Natural killer cell (primary cell): ENCODE measurements around the gene SMG6. TPM values are rescaled to one million over a fixed set of nuclear protein-coding genes. Genes with fewer than 3 reads are reported as not detected.

Experiments used
- ATAC-seq, 3 donors: fragments of 150-1000 bp in 2 of 3; fragments of 200-7000 bp in 1 of 3; cut with Tn5 transposase; 1 replicate in 1 of 3; 2 replicates in 2 of 3; pipeline ENCODE4 v1.10.0; 2021; ENCODE audit warnings: mild to moderate bottlenecking in 2 of 3, moderate library complexity in 2 of 3
- DNase-seq, 2 donors: peaks; one replicate each; pipeline versions ENCODE4 v3.0.0 to v3.0.0-alpha.2; 2013 to 2021; ENCODE audit warnings: mixed read lengths in 1 of 2
- H3K27ac ChIP-seq: one replicate; pipeline ENCODE4 v1.5.1; 2013; ENCODE audit warnings: mild to moderate bottlenecking, low read length
- H3K27me3 ChIP-seq: one replicate; pipeline ENCODE4 v1.6.1; 2013; ENCODE audit warnings: low read length; ENCODE audit not compliant: control insufficient read depth, insufficient read depth
- H3K36me3 ChIP-seq: one replicate; pipeline ENCODE4 v1.6.1; 2013; ENCODE audit warnings: low read length; ENCODE audit not compliant: control insufficient read depth, insufficient read depth
- H3K4me1 ChIP-seq: one replicate; pipeline ENCODE4 v1.6.1; 2013; ENCODE audit warnings: low read length; ENCODE audit not compliant: control insufficient read depth, insufficient read depth
- H3K4me3 ChIP-seq: one replicate; pipeline ENCODE4 v1.5.1; 2013; ENCODE audit warnings: low read length
- H3K9me3 ChIP-seq: one replicate; pipeline ENCODE4 v1.6.1; 2013; ENCODE audit warnings: low read length; ENCODE audit not compliant: control insufficient read depth, insufficient read depth
- H3K27ac Mint-ChIP-seq, 2 donors: one replicate each; pipeline ENCODE4 v1.8.0; 2022; ENCODE audit warnings: mild to moderate bottlenecking in 2 of 2, mixed read lengths in 2 of 2, moderate library complexity in 1 of 2
- H3K27me3 Mint-ChIP-seq, 2 donors: one replicate each; pipeline ENCODE4 v1.8.0; 2022; ENCODE audit warnings: low read depth in 2 of 2, mixed read lengths in 2 of 2
- H3K36me3 Mint-ChIP-seq: one replicate; pipeline ENCODE4 v1.8.0; 2022; ENCODE audit warnings: mixed read lengths
- H3K4me1 Mint-ChIP-seq, 2 donors: one replicate each; pipeline ENCODE4 v1.8.0; 2022; ENCODE audit warnings: mixed read lengths in 2 of 2
- H3K4me3 Mint-ChIP-seq: one replicate; pipeline ENCODE4 v1.8.0; 2022; ENCODE audit warnings: mild to moderate bottlenecking, moderate library complexity, mixed read lengths
- H3K9me3 Mint-ChIP-seq, 2 donors: one replicate each; pipeline ENCODE4 v1.8.0; 2022; ENCODE audit warnings: mixed read lengths in 2 of 2
- WGBS: methylation state at CpG from one replicate; pipeline ENCODE4 v1.1.7; 2013; ENCODE audit warnings: missing lambda C conversion rate; ENCODE audit not compliant: insufficient coverage; 5-methylcytosine and 5-hydroxymethylcytosine counted together
- intact Hi-C: fragments of 100-400 bp; cut with micrococcal nuclease; formaldehyde crosslinking; loops from one replicate; pipeline ENCODE4 v1.14.2; 2022
- total RNA-seq, 4 donors: library from RNA; stranded (reverse); fragments of 120-200 nt in 1 of 4; gene quantifications; one replicate each; pipeline versions ENCODE4 v1.2.3 to v1.2.4, GENCODE V29; 2013 to 2022
- TF ChIP-seq, protein P1 (sequence below): fragments of 200-600 bp; IDR thresholded peaks from one replicate; pipeline ENCODE4 v1.8.0; 2022; ENCODE audit warnings: antibody characterized with exemption

SMG6 gene
- total RNA-seq, 3 donors from 2014 or later (not counting 1 experiment from before 2014, with no cell fraction given): 41.6 to 49.4 (median 48.2) TPM

DNA sequence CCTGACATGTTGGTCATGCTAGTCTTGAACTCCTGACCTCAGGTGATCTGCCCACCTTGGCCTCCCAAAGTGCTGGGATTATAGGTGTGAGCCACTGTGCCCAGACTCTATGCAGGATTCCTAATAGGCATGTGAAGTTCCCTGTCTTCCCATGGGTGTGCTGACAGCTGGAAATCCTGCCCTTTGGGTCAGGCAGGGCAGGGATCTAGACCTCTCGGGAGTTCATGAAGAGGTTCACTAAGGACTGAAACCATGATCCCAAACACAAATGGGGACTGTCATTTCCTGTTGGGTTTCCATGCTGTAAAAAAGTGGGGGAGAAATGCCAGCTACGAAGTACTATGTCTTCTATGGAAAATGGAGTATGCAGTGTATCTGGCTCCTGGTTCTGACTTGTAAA, 196.5 kb downstream of the SMG6 start:
- no peaks in the 10 kb centered on the region for H3K9me3 ChIP-seq
- H3K4me3 ChIP-seq: no peak overlapping the region
- H3K36me3 ChIP-seq: no peaks in the 10 kb centered on the region
- ATAC-seq (no peak), DNase-seq (no peak)
- H3K4me1 Mint-ChIP-seq: peaks cover 8 to 13% of the 10 kb centered on the region in 2 donors
- TF ChIP-seq, protein P1, sequence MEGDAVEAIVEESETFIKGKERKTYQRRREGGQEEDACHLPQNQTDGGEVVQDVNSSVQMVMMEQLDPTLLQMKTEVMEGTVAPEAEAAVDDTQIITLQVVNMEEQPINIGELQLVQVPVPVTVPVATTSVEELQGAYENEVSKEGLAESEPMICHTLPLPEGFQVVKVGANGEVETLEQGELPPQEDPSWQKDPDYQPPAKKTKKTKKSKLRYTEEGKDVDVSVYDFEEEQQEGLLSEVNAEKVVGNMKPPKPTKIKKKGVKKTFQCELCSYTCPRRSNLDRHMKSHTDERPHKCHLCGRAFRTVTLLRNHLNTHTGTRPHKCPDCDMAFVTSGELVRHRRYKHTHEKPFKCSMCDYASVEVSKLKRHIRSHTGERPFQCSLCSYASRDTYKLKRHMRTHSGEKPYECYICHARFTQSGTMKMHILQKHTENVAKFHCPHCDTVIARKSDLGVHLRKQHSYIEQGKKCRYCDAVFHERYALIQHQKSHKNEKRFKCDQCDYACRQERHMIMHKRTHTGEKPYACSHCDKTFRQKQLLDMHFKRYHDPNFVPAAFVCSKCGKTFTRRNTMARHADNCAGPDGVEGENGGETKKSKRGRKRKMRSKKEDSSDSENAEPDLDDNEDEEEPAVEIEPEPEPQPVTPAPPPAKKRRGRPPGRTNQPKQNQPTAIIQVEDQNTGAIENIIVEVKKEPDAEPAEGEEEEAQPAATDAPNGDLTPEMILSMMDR: no peak
- no peaks in the 10 kb centered on the region for H3K9me3 Mint-ChIP-seq
- H3K27ac Mint-ChIP-seq: no peak overlapping the region
- 90% methylated on average over 2 of the region's 2 CpGs for WGBS
- no peak overlapping the region for H3K27ac ChIP-seq
- no peaks in the 10 kb centered on the region for H3K36me3 Mint-ChIP-seq
- H3K4me3 Mint-ChIP-seq: no peak overlapping the region
- intact Hi-C loops: no loop called here
- no peaks in the 10 kb centered on the region for H3K27me3 Mint-ChIP-seq
- H3K4me1 ChIP-seq: peaks cover 3% of the 10 kb centered on the region
- no peaks in the 10 kb centered on the region for H3K27me3 ChIP-seq

DNA sequence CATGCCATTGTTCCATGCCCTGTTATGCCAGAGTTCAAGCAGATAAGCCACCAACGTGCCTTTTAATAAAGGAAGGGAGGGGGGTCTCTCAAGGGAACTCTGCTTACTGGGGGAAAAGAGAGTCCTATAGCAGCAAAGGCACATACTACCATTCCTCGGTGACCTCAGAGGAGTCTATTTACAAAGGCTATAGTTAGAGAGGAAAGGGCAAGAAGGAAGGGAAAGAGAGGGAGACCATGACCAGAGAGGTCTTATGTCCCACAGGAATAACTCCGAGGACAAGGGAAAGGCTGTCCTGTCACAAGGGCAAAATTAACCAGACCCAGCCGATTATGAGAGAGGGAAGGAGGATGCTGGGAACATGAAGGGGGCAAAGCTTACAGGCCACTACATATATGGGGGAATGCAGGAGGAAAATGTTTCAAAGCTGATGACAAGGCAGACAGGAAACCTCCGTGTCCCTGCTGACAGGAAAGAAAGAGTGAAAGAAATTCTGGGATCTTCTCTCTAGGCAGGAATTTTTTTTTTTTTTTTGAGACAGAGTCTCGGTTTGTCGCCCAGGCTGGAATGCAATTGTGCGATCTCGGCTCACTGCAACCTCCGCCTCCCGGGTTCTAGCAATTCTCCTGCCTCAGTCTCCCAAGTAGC, 197.2 kb downstream of the SMG6 start:
- no peaks in the 10 kb centered on the region for H3K36me3 ChIP-seq
- H3K36me3 Mint-ChIP-seq: no peaks in the 10 kb centered on the region
- 96% methylated on average over 11 of the region's 11 CpGs for WGBS
- TF ChIP-seq, protein P1: no peak
- H3K9me3 Mint-ChIP-seq: no peaks in the 10 kb centered on the region
- no peaks in the 10 kb centered on the region for H3K27me3 ChIP-seq
- H3K4me3 Mint-ChIP-seq: no peak overlapping the region
- no peaks in the 10 kb centered on the region for H3K27me3 Mint-ChIP-seq
- peaks cover 11 to 18% of the 10 kb centered on the region in 2 donors for H3K4me1 Mint-ChIP-seq
- no peaks in the 10 kb centered on the region for H3K9me3 ChIP-seq
- no peak overlapping the region for H3K27ac Mint-ChIP-seq
- no peak overlapping the region for H3K27ac ChIP-seq
- intact Hi-C loops: no loop called here
- H3K4me1 ChIP-seq: peaks cover 10% of the 10 kb centered on the region
- ATAC-seq (no peak), DNase-seq (no peak)
- no peak overlapping the region for H3K4me3 ChIP-seq

- Histone ChIP-seq H3K4me3 (no peak overlapping the region), H3K9me3 (no peaks in the 10 kb centered on the region), H3K4me1 (peaks cover 11% of the 10 kb centered on the region), H3K27me3 (no peaks in the 10 kb centered on the region), H3K27ac (no peak overlapping the region), H3K36me3 (no peaks in the 10 kb centered on the region)
- Mint-ChIP-seq H3K9me3 (no peaks in the 10 kb centered on the region), H3K27ac (no peak overlapping the region), H3K27me3 (no peaks in the 10 kb centered on the region), H3K36me3 (no peaks in the 10 kb centered on the region), H3K4me1 (peaks cover 19 to 26% of the 10 kb centered on the region in 2 donors), H3K4me3 (no peak overlapping the region)
- WGBS: 100% methylated on average over 1 of the region's 1 CpG
- intact Hi-C loops: no loop called here
- no peak for DNase-seq
- ATAC-seq: no peak
- TF ChIP-seq, protein P1: no peak
Measured at GRCh38 chr17:2105663-2106062, 197.9 kb downstream of the SMG6 start.
